ENCODE measurements around the gene DENND2D. TPM values are rescaled to one million over a fixed set of nuclear protein-coding genes. Genes with fewer than 3 reads are reported as not detected.

The DENND2D gene, protein sequence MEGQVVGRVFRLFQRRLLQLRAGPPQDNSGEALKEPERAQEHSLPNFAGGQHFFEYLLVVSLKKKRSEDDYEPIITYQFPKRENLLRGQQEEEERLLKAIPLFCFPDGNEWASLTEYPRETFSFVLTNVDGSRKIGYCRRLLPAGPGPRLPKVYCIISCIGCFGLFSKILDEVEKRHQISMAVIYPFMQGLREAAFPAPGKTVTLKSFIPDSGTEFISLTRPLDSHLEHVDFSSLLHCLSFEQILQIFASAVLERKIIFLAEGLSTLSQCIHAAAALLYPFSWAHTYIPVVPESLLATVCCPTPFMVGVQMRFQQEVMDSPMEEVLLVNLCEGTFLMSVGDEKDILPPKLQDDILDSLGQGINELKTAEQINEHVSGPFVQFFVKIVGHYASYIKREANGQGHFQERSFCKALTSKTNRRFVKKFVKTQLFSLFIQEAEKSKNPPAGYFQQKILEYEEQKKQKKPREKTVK
- polyA plus RNA-seq (2013) = 22.7 TPM

GRCh38 chr1:111199881-111200801, at the start of gene DENND2D:
DENND2D (minus strand) TSS chr1:111200646; CDS start chr1:111200459, 187 bp downstream.
- no peaks in the 10 kb centered on the region for H3K27me3 ChIP-seq (replicated peaks in 2 of 5; ENCODE audit: control insufficient read depth in 4 of 5, insufficient read depth in 5 of 5, low read length in 4 of 5)
- no peaks in the 10 kb centered on the region for H3K9me3 ChIP-seq (ENCODE audit: control extremely low read depth in 1 of 5, control insufficient read depth in 4 of 5, insufficient read depth in 2 of 5, low read depth in 1 of 5, low read length in 4 of 5)
- ChIA-PET CTCF (interaction anchor here (1.2 to 10.2 kb wide), 6 partner anchors 12 to 239 kb away, joined by 4 to 123 read pairs (median 4); no protein-coding TSS in a partner anchor), POLR2A (no interaction called here)
- H3K4me1 ChIP-seq (ENCODE audit: control extremely low read depth in 1 of 4, control insufficient read depth in 4 of 4, insufficient read depth in 4 of 4, low read length in 3 of 4) = peaks cover 17 to 81% (median 50%) of the 10 kb centered on the region in 4 experiments
- H3K27ac ChIP-seq (ENCODE audit: insufficient read depth in 1 of 2, low read depth in 1 of 2, low read length in 2 of 2, poor library complexity in 1 of 2, severe bottlenecking in 2 of 2) = no peak within 1 kb of the TSS
- 75% methylated on average over 15 of the region's 17 CpGs for WGBS (ENCODE audit: insufficient coverage)
- peak in 2 of 3 donors; percentile 46 to 76 for DNase-seq
- H3K36me3 ChIP-seq (ENCODE audit: control insufficient read depth in 4 of 4, insufficient read depth in 4 of 4, low read length in 3 of 4) = peaks cover 0 to 20% (median 10%) of the 10 kb centered on the region in 4 experiments
- H3K4me3 ChIP-seq (ENCODE audit: control insufficient read depth in 1 of 7, extremely low read depth in 1 of 7, insufficient read depth in 4 of 7, low read depth in 2 of 7, low read length in 6 of 7) = no peak within 1 kb of the TSS

DNA sequence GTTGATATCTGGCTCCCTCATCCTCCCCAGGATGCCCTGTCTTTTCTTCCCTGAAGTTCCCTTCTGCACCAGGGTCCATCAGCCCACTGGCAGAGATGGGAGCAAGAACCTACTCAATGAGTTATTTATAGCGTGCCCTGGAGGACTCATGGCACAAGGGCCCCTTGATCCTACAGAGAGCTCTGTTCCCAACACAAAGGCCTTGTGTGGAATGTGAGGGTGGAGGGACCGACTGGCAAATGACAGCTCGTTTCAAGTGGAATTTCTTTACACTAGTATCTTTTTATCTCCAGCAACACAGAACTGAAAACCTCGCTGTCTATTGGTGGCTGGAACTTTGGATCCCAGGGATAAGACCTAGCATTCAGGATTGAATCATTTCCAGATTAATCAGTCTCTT, 49.5 kb upstream of the DENND2D start:
- POLR2A ChIA-PET = no interaction called here
- 90% methylated on average over 3 of the region's 4 CpGs for WGBS (ENCODE audit: insufficient coverage)
- no peak overlapping the region for H3K27ac ChIP-seq (ENCODE audit: insufficient read depth in 1 of 2, low read depth in 1 of 2, low read length in 2 of 2, poor library complexity in 1 of 2, severe bottlenecking in 2 of 2)
- H3K4me3 ChIP-seq (ENCODE audit: control insufficient read depth in 1 of 7, extremely low read depth in 1 of 7, insufficient read depth in 4 of 7, low read depth in 2 of 7, low read length in 6 of 7) = no peak overlapping the region
- no peak for DNase-seq
- no peaks in the 10 kb centered on the region for H3K9me3 ChIP-seq (ENCODE audit: control extremely low read depth in 1 of 5, control insufficient read depth in 4 of 5, insufficient read depth in 2 of 5, low read depth in 1 of 5, low read length in 4 of 5)
- H3K36me3 ChIP-seq (ENCODE audit: control insufficient read depth in 4 of 4, insufficient read depth in 4 of 4, low read length in 3 of 4) = no peaks in the 10 kb centered on the region
- CTCF ChIA-PET = no interaction called here
- no peaks in the 10 kb centered on the region for H3K4me1 ChIP-seq (ENCODE audit: control extremely low read depth in 1 of 4, control insufficient read depth in 4 of 4, insufficient read depth in 4 of 4, low read length in 3 of 4)
- peaks cover 0 to 7% (median 0%) of the 10 kb centered on the region in 5 experiments for H3K27me3 ChIP-seq (replicated peaks in 2 of 5; ENCODE audit: control insufficient read depth in 4 of 5, insufficient read depth in 5 of 5, low read length in 4 of 5)

DNA sequence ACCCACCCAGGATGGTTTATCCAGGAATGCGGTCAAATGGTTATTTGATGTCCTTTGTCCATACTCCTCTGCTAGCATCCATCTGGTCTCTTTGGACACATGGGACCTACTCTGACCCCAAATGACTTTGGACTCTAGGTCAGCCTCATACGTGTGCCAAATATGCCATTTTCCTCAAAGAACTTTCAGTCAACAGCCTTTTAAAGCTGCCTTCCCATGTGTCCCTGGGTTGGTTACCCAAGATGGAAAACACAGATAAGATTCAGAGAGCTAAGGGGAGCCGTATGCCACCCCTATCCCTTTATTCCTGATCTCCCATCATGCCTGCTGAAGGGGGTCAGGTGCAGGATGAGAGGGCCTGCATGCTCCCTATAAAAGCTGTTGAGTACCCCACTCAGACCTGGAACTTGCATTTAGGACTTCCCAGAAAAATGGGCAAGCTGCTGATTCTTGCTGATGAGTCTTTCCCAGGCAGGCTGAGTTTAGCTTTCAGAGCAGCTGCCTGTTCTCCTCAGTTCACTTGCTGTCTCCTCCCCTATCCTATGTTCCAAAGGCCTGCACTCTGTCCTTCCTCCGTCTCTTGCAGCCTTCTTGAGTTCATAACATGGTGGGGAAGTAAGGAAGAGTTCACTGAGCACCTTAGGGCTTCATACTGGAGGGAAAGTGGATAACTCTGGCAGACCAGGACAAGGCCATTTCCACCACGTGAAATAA, 46.8 kb upstream of the DENND2D start:
- DNase-seq = no peak
- Histone ChIP-seq H3K27me3 (replicated peaks in 2 of 5; ENCODE audit: control insufficient read depth in 4 of 5, insufficient read depth in 5 of 5, low read length in 4 of 5) (peaks cover 0 to 5% (median 0%) of the 10 kb centered on the region in 5 experiments), H3K4me1 (ENCODE audit: control extremely low read depth in 1 of 4, control insufficient read depth in 4 of 4, insufficient read depth in 4 of 4, low read length in 3 of 4) (no peaks in the 10 kb centered on the region), H3K27ac (ENCODE audit: insufficient read depth in 1 of 2, low read depth in 1 of 2, low read length in 2 of 2, poor library complexity in 1 of 2, severe bottlenecking in 2 of 2) (no peak overlapping the region), H3K36me3 (ENCODE audit: control insufficient read depth in 4 of 4, insufficient read depth in 4 of 4, low read length in 3 of 4) (no peaks in the 10 kb centered on the region), H3K4me3 (ENCODE audit: control insufficient read depth in 1 of 7, extremely low read depth in 1 of 7, insufficient read depth in 4 of 7, low read depth in 2 of 7, low read length in 6 of 7) (no peak overlapping the region), H3K9me3 (ENCODE audit: control extremely low read depth in 1 of 5, control insufficient read depth in 4 of 5, insufficient read depth in 2 of 5, low read depth in 1 of 5, low read length in 4 of 5) (no peaks in the 10 kb centered on the region)
- 96% methylated on average over 3 of the region's 5 CpGs for WGBS (ENCODE audit: insufficient coverage)
- ChIA-PET CTCF (interaction anchor here (1.0 to 1.3 kb wide), 2 partner anchors 9 to 14 kb away, joined by 3 to 4 read pairs; no protein-coding TSS in a partner anchor), POLR2A (no interaction called here)

DNA sequence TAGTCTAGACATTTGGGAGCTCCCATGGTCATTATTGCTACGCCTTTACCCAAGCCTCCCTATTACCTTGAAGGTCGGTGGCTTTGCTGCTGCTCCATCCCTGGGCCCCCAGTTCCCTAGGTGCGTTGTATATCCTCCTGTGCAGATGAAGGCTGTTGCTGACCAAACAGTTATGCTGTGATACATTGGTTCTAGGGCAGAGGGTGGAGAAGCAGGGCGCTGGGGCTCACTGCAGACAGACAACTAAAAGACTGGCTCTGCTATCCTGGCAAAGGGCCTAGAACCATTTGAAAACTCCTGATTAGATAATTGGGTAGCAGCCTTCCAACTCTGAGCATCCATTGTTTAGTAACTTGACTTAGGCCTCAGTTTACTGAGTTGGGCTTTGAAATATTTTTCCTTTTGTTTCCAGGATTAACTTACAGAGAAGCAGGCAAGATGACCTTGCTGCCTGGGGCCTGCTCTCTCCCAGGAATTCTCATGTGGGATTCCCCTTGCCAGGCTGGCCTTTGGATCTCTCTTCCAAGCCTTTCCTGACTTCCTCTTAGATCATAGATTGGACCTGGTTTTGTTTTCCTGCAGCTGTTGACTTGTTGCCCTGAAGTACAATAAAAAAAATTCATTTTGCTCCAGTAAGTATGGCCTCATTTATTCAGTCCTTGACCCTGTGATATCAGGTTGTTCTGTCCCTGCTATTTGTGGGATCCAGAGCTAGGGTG, 42.5 kb upstream of the DENND2D start:
- DNase-seq = no peak
- no peaks in the 10 kb centered on the region for H3K4me1 ChIP-seq (ENCODE audit: control extremely low read depth in 1 of 4, control insufficient read depth in 4 of 4, insufficient read depth in 4 of 4, low read length in 3 of 4)
- H3K4me3 ChIP-seq (ENCODE audit: control insufficient read depth in 1 of 7, extremely low read depth in 1 of 7, insufficient read depth in 4 of 7, low read depth in 2 of 7, low read length in 6 of 7) = no peak overlapping the region
- whole genome bisulfite sequencing (ENCODE audit: insufficient coverage) = 75% methylated on average over 4 of the region's 4 CpGs
- CTCF ChIA-PET = no interaction called here
- no peaks in the 10 kb centered on the region for H3K9me3 ChIP-seq (ENCODE audit: control extremely low read depth in 1 of 5, control insufficient read depth in 4 of 5, insufficient read depth in 2 of 5, low read depth in 1 of 5, low read length in 4 of 5)
- H3K27me3 ChIP-seq (replicated peaks in 2 of 5; ENCODE audit: control insufficient read depth in 4 of 5, insufficient read depth in 5 of 5, low read length in 4 of 5) = peaks cover 0 to 1% (median 0%) of the 10 kb centered on the region in 5 experiments
- no peaks in the 10 kb centered on the region for H3K36me3 ChIP-seq (ENCODE audit: control insufficient read depth in 4 of 4, insufficient read depth in 4 of 4, low read length in 3 of 4)
- H3K27ac ChIP-seq (ENCODE audit: insufficient read depth in 1 of 2, low read depth in 1 of 2, low read length in 2 of 2, poor library complexity in 1 of 2, severe bottlenecking in 2 of 2) = no peak overlapping the region
- POLR2A ChIA-PET = no interaction called here

DNA sequence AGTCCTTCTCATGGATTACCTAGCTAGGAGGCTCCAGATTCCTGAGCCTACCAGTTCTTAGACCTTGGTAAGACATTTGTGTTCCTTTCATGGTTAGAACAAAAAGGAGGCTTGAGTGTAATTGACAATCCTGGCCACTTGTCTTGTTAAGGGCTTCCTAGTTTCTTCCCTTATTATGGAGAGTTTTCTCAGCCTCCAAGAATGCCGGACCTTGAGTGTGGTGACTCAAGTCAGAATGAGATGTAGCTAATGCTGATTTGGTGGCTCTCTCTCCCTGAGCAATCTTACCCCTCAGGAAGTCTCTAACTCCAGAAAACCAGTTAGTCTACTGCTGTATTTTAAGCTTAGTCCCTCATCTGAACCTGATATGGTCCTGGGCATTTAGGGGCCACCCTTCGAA, 41.4 kb upstream of the DENND2D start:
- Histone ChIP-seq H3K4me3 (ENCODE audit: control insufficient read depth in 1 of 7, extremely low read depth in 1 of 7, insufficient read depth in 4 of 7, low read depth in 2 of 7, low read length in 6 of 7) (no peak overlapping the region), H3K27me3 (replicated peaks in 2 of 5; ENCODE audit: control insufficient read depth in 4 of 5, insufficient read depth in 5 of 5, low read length in 4 of 5) (no peaks in the 10 kb centered on the region), H3K4me1 (ENCODE audit: control extremely low read depth in 1 of 4, control insufficient read depth in 4 of 4, insufficient read depth in 4 of 4, low read length in 3 of 4) (no peaks in the 10 kb centered on the region), H3K36me3 (ENCODE audit: control insufficient read depth in 4 of 4, insufficient read depth in 4 of 4, low read length in 3 of 4) (no peaks in the 10 kb centered on the region), H3K27ac (ENCODE audit: insufficient read depth in 1 of 2, low read depth in 1 of 2, low read length in 2 of 2, poor library complexity in 1 of 2, severe bottlenecking in 2 of 2) (no peak overlapping the region), H3K9me3 (ENCODE audit: control extremely low read depth in 1 of 5, control insufficient read depth in 4 of 5, insufficient read depth in 2 of 5, low read depth in 1 of 5, low read length in 4 of 5) (no peaks in the 10 kb centered on the region)
- ChIA-PET POLR2A (no interaction called here), CTCF (interaction anchor here (1.6 kb wide), 1 partner anchor 12 kb away, joined by 4 read pairs; no protein-coding TSS in a partner anchor)
- 42% methylated on average over 2 of the region's 2 CpGs for WGBS (ENCODE audit: insufficient coverage)
- no peak for DNase-seq

DNA sequence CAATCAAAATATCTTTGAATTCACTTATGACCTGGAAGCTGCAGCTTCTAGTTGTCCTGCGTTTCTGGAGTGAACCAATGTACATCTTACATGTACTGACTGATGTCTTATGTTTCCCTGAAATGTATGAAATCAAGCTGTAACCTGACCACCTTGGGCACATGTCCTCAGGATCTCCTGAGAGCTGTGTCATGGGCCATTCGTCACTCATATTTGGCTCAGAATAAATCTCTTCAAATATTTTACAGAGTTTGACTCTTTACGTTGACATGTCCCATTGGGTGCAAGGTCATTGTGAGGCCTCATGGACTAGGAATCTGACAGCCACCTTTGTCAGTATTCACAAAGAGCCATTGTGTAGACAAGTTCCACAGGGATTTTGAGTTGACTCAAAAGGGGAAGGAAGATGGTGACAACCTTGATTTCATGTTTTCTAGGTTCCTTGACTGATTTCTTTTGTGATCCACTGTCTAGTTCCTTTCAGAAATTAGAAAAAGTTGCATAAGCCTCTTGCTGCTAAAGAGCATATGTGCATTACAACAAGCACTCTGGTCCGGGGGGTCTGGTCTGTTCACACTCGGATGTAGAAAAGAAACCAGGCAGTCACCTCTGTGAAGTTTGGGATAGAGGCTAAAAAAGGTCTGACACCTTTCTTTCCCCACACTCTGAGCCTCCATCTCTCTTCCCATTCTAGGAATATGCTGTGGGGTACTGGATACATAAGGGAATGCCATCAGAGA, 37.8 kb upstream of the DENND2D start:
- 97% methylated on average over 3 of the region's 5 CpGs for WGBS (ENCODE audit: insufficient coverage)
- ChIA-PET POLR2A (no interaction called here), CTCF (no interaction called here)
- DNase-seq = no peak
- no peak overlapping the region for H3K27ac ChIP-seq (ENCODE audit: insufficient read depth in 1 of 2, low read depth in 1 of 2, low read length in 2 of 2, poor library complexity in 1 of 2, severe bottlenecking in 2 of 2)
- H3K27me3 ChIP-seq (replicated peaks in 2 of 5; ENCODE audit: control insufficient read depth in 4 of 5, insufficient read depth in 5 of 5, low read length in 4 of 5) = peaks cover 0 to 10% (median 0%) of the 10 kb centered on the region in 5 experiments
- no peaks in the 10 kb centered on the region for H3K4me1 ChIP-seq (ENCODE audit: control extremely low read depth in 1 of 4, control insufficient read depth in 4 of 4, insufficient read depth in 4 of 4, low read length in 3 of 4)
- no peaks in the 10 kb centered on the region for H3K36me3 ChIP-seq (ENCODE audit: control insufficient read depth in 4 of 4, insufficient read depth in 4 of 4, low read length in 3 of 4)
- no peak overlapping the region for H3K4me3 ChIP-seq (ENCODE audit: control insufficient read depth in 1 of 7, extremely low read depth in 1 of 7, insufficient read depth in 4 of 7, low read depth in 2 of 7, low read length in 6 of 7)
- no peaks in the 10 kb centered on the region for H3K9me3 ChIP-seq (ENCODE audit: control extremely low read depth in 1 of 5, control insufficient read depth in 4 of 5, insufficient read depth in 2 of 5, low read depth in 1 of 5, low read length in 4 of 5)
